Measurements from ENCODE around the gene CLK1. TPM values are rescaled to one million over a fixed set of nuclear protein-coding genes. Genes with fewer than 3 reads are reported as not detected.

The CLK1 gene
- total and polyA plus RNA-seq, 2 of the 13 experiments (the other 11 are each of a cell fraction or from before 2014, with no cell fraction given) = 66.6 to 101 TPM

DNA sequence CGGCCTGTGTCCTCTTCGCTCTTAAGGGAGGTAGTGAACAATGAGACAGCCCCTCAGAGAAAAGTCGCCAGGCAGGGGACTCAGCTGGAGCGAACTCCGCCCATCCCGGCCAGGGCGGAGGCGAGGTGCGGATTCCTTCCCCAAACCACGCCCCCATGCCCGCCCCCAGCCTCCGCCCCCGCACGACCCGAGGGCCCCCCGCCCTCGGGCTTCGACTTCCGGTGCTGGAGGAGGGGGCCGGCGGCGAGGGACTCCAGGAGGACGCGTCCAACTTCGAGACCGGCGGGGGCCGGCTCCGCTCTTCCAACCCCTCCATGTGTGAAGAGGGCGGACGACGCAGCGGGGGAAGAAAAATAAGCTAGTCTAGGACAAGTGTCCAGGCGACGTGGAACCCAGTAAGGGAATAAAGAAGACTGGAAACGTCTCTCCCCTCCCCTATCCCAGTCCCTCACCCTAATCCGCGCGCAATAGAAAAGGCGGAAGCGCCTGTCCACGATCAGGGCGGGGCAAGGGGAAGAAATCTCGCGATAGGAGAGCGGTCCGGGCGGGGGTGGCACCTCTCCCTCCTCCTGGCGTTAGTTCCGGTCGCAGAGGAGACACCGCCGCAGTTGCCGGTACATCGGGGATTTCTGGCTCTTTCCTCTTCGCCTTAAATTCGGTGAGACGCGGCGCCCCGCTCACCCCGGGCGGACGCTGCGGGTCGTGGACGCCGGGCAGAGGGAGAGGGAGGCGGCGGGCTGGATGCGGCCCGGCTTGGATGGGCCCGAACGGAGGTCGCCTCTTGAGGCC lies 52.9 kb downstream of the CLK1 start, which contains the start of gene BZW1 (continued):
- TF ChIP-seq, protein P1, sequence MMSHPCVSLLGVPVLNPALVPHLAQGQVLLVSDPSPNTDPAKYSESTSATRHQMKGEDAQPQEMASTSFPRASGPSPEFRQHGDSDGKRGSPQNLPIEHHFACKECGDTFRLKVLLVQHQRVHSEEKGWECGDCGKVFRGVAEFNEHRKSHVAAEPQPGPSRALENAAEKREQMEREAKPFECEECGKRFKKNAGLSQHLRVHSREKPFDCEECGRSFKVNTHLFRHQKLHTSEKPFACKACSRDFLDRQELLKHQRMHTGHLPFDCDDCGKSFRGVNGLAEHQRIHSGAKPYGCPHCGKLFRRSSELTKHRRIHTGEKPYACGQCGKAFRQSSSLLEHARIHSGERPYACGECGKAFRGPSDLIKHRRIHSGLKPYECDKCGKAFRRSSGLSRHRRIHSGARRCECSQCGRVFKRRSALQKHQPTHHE (CRISPR knock-in tag; IDR thresholded peaks at IDR 0.05; ENCODE audit: borderline replicate concordance) = peak; percentile 70; the same call in 1 of the 2 replicates
- TF ChIP-seq, protein P2, sequence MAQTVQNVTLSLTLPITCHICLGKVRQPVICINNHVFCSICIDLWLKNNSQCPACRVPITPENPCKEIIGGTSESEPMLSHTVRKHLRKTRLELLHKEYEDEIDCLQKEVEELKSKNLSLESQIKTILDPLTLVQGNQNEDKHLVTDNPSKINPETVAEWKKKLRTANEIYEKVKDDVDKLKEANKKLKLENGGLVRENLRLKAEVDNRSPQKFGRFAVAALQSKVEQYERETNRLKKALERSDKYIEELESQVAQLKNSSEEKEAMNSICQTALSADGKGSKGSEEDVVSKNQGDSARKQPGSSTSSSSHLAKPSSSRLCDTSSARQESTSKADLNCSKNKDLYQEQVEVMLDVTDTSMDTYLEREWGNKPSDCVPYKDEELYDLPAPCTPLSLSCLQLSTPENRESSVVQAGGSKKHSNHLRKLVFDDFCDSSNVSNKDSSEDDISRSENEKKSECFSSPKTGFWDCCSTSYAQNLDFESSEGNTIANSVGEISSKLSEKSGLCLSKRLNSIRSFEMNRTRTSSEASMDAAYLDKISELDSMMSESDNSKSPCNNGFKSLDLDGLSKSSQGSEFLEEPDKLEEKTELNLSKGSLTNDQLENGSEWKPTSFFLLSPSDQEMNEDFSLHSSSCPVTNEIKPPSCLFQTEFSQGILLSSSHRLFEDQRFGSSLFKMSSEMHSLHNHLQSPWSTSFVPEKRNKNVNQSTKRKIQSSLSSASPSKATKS (CRISPR knock-in tag; IDR thresholded peaks at IDR 0.05) = no peak
- TF ChIP-seq, protein P3, sequence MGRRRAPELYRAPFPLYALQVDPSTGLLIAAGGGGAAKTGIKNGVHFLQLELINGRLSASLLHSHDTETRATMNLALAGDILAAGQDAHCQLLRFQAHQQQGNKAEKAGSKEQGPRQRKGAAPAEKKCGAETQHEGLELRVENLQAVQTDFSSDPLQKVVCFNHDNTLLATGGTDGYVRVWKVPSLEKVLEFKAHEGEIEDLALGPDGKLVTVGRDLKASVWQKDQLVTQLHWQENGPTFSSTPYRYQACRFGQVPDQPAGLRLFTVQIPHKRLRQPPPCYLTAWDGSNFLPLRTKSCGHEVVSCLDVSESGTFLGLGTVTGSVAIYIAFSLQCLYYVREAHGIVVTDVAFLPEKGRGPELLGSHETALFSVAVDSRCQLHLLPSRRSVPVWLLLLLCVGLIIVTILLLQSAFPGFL (CRISPR knock-in tag; IDR thresholded peaks at IDR 0.05) = no peak
- no peak for TF ChIP-seq PHB2 (IDR thresholded peaks at IDR 0.05; ENCODE audit: partially characterized antibody)
- no peak for TF ChIP-seq ZNF30 (CRISPR knock-in tag; IDR thresholded peaks at IDR 0.05)
- TF ChIP-seq, protein P4, sequence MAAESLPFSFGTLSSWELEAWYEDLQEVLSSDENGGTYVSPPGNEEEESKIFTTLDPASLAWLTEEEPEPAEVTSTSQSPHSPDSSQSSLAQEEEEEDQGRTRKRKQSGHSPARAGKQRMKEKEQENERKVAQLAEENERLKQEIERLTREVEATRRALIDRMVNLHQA (CRISPR knock-in tag; IDR thresholded peaks at IDR 0.05) = no peak
- peak; percentile 70; the same call in 1 of the 2 replicates for TF ChIP-seq HOXA5 (CRISPR knock-in tag; IDR thresholded peaks at IDR 0.05)
- TF ChIP-seq HMG20B (CRISPR knock-in tag; conservative IDR thresholded peaks at IDR 0.05) = peak; percentile 24; the same call in 1 of the 2 replicates
- TF ChIP-seq SRSF9 (IDR thresholded peaks at IDR 0.05; ENCODE audit: borderline replicate concordance, insufficient read depth, low read depth, low read length, poor library complexity, severe bottlenecking) = no peak
- no peak; the same call in 1 of the 2 replicates for TF ChIP-seq SNAI1 (CRISPR knock-in tag; IDR thresholded peaks at IDR 0.05; ENCODE audit: borderline replicate concordance)
- TF ChIP-seq, protein P5, sequence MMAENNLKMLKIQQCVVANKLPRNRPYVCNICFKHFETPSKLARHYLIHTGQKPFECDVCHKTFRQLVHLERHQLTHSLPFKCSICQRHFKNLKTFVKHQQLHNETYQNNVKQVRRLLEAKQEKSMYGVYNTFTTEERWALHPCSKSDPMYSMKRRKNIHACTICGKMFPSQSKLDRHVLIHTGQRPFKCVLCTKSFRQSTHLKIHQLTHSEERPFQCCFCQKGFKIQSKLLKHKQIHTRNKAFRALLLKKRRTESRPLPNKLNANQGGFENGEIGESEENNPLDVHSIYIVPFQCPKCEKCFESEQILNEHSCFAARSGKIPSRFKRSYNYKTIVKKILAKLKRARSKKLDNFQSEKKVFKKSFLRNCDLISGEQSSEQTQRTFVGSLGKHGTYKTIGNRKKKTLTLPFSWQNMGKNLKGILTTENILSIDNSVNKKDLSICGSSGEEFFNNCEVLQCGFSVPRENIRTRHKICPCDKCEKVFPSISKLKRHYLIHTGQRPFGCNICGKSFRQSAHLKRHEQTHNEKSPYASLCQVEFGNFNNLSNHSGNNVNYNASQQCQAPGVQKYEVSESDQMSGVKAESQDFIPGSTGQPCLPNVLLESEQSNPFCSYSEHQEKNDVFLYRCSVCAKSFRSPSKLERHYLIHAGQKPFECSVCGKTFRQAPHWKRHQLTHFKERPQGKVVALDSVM (CRISPR knock-in tag; IDR thresholded peaks at IDR 0.05) = peak; percentile 71; the same call in 1 of the 2 replicates
- TF ChIP-seq HNRNPK (IDR thresholded peaks at IDR 0.05; ENCODE audit: low read depth, low read length, poor library complexity, severe bottlenecking) = no peak
- TF ChIP-seq ZNF569 (CRISPR knock-in tag; IDR thresholded peaks at IDR 0.05; ENCODE audit: borderline replicate concordance) = peak; percentile 35; the same call in 1 of the 2 replicates
- TF ChIP-seq ERF (CRISPR knock-in tag; IDR thresholded peaks at IDR 0.05) = peak; percentile 57; the same call in 1 of the 2 replicates
- peak; percentile 2; the same call in 1 of the 2 replicates for TF ChIP-seq ZMYM3 (CRISPR knock-in tag; IDR thresholded peaks at IDR 0.05)
- TF ChIP-seq, protein P6, sequence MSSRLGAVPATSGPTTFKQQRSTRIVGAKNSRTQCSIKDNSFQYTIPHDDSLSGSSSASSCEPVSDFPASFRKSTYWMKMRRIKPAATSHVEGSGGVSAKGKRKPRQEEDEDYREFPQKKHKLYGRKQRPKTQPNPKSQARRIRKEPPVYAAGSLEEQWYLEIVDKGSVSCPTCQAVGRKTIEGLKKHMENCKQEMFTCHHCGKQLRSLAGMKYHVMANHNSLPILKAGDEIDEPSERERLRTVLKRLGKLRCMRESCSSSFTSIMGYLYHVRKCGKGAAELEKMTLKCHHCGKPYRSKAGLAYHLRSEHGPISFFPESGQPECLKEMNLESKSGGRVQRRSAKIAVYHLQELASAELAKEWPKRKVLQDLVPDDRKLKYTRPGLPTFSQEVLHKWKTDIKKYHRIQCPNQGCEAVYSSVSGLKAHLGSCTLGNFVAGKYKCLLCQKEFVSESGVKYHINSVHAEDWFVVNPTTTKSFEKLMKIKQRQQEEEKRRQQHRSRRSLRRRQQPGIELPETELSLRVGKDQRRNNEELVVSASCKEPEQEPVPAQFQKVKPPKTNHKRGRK (CRISPR knock-in tag; IDR thresholded peaks at IDR 0.05) = 0 out of 2 replicates have a peak, but pooled peaks have one; percentile 64
- no peak for TF ChIP-seq CBFB (CRISPR knock-in tag; IDR thresholded peaks at IDR 0.05)
- no peak for TF ChIP-seq TSC22D2 (CRISPR knock-in tag; IDR thresholded peaks at IDR 0.05; ENCODE audit: borderline replicate concordance)
- peak; percentile 83; the same call in 1 of the 2 replicates for TF ChIP-seq FLYWCH1 (CRISPR knock-in tag; IDR thresholded peaks at IDR 0.05)
